Suprapubic skin (tissue), 4 donors: Measurements from ENCODE around the gene RAB44. TPM values are rescaled to one million over a fixed set of nuclear protein-coding genes. Genes with fewer than 3 reads are reported as not detected.

Source experiments
- DNase-seq, 2 donors: peaks; one replicate each; pipeline ENCODE4 v3.0.0-alpha.2; 2019; ENCODE audit warnings: low spot score in 2 of 2
- H3K27ac ChIP-seq: fragments of 200-600 bp; sonication (generic); one replicate; pipeline ENCODE4 v1.5.1; 2019
- H3K27me3 ChIP-seq: fragments of 200-600 bp; sonication (generic); one replicate; pipeline ENCODE4 v1.5.1; 2019
- H3K36me3 ChIP-seq: fragments of 200-600 bp; sonication (generic); one replicate; pipeline ENCODE4 v1.5.1; 2019
- H3K4me1 ChIP-seq: fragments of 200-600 bp; sonication (generic); one replicate; pipeline ENCODE4 v1.5.1; 2019
- H3K4me3 ChIP-seq: fragments of 200-600 bp; sonication (generic); one replicate; pipeline ENCODE4 v1.5.1; 2019; ENCODE audit warnings: mild to moderate bottlenecking
- H3K9me3 ChIP-seq: fragments of 200-600 bp; sonication (generic); one replicate; pipeline ENCODE4 v1.5.1; 2019
- CTCF ChIP-seq, 2 donors: fragments of 200-600 bp in 1 of 2; fragments of 450-650 bp in 1 of 2; sonication (generic) in 1 of 2; IDR thresholded peaks; one replicate each; pipeline ENCODE4 v1.5.1; 2016 to 2019; ENCODE audit warnings: antibody characterized with exemption in 2 of 2, mild to moderate bottlenecking in 1 of 2, moderate library complexity in 1 of 2
- EP300 ChIP-seq: sonication (generic); formaldehyde crosslinking; IDR thresholded peaks from one replicate; pipeline ENCODE4 v1.6.1; 2017; ENCODE audit warnings: antibody characterized with exemption
- POLR2A ChIP-seq, 2 donors: fragments of 450-650 bp; IDR thresholded peaks; one replicate each; pipeline ENCODE4 v1.6.1; 2017; ENCODE audit warnings: antibody characterized with exemption in 2 of 2, mild to moderate bottlenecking in 2 of 2, moderate library complexity in 2 of 2
- POLR2AphosphoS5 ChIP-seq, 3 donors: sonication (generic); formaldehyde crosslinking; IDR thresholded peaks; one replicate each; pipeline ENCODE4 v1.6.1; 2017; ENCODE audit warnings: antibody characterized with exemption in 3 of 3
- WGBS: methylation state at CpG from one replicate; pipeline ENCODE4 v1.1.5; 2018; 5-methylcytosine and 5-hydroxymethylcytosine counted together
- total RNA-seq, 4 donors: library from RNA; depleted of rRNA; stranded (reverse); fragments of >200 nt; gene quantifications; one replicate each; pipeline ENCODE4 v1.1.0, GENCODE V29; 2016

RAB44 gene
- total RNA-seq, 4 donors from 2014 or later = 0.16 to 1.1 (median 0.17) TPM; not detected in 1

GRCh38 chr6:36716476-36717093 is 19.0 kb downstream of the RAB44 start:
- no peaks in the 10 kb centered on the region for H3K36me3 ChIP-seq
- 65% methylated on average over 8 of the region's 8 CpGs for WGBS
- no peak overlapping the region for H3K4me3 ChIP-seq
- TF ChIP-seq CTCF (IDR thresholded peaks at IDR 0.05) (no peak), POLR2AphosphoS5 (IDR thresholded peaks at IDR 0.05) (no peak), EP300 (no peak), POLR2A (IDR thresholded peaks at IDR 0.05) (no peak)
- H3K27me3 ChIP-seq = no peaks in the 10 kb centered on the region
- DNase-seq = peak in 1 of 2 donors; percentile 72
- peaks cover 16% of the 10 kb centered on the region for H3K4me1 ChIP-seq
- H3K9me3 ChIP-seq = no peaks in the 10 kb centered on the region
- H3K27ac ChIP-seq = no peak overlapping the region

- Histone ChIP-seq H3K27me3 (no peaks in the 10 kb centered on the region), H3K36me3 (no peaks in the 10 kb centered on the region), H3K9me3 (no peaks in the 10 kb centered on the region), H3K27ac (no peak overlapping the region), H3K4me3 (no peak overlapping the region), H3K4me1 (peaks cover 16% of the 10 kb centered on the region)
- DNase-seq = peak in 1 of 2 donors; percentile 61
- no peak for TF ChIP-seq EP300
- TF ChIP-seq POLR2A (IDR thresholded peaks at IDR 0.05) = no peak
- no peak for TF ChIP-seq POLR2AphosphoS5 (IDR thresholded peaks at IDR 0.05)
- TF ChIP-seq CTCF (IDR thresholded peaks at IDR 0.05) = no peak
- WGBS = 69% methylated on average over 13 of the region's 13 CpGs
Observed at GRCh38 chr6:36717231-36717825, 19.7 kb downstream of the RAB44 start.

GRCh38 chr6:36717871-36718540 is 20.4 kb downstream of the RAB44 start:
- 79% methylated on average over 3 of the region's 12 CpGs for WGBS
- Histone ChIP-seq H3K4me1 (peaks cover 22% of the 10 kb centered on the region), H3K9me3 (no peaks in the 10 kb centered on the region), H3K27me3 (no peaks in the 10 kb centered on the region), H3K36me3 (no peaks in the 10 kb centered on the region), H3K27ac (no peak overlapping the region), H3K4me3 (no peak overlapping the region)
- TF ChIP-seq EP300 (no peak), CTCF (IDR thresholded peaks at IDR 0.05) (no peak), POLR2A (IDR thresholded peaks at IDR 0.05) (no peak), POLR2AphosphoS5 (IDR thresholded peaks at IDR 0.05) (no peak)
- DNase-seq = peak; percentile 59 to 69

GRCh38 chr6:36718560-36718959 is 20.9 kb downstream of the RAB44 start:
- TF ChIP-seq EP300 = no peak
- no peak for TF ChIP-seq POLR2AphosphoS5 (IDR thresholded peaks at IDR 0.05)
- no peak for TF ChIP-seq POLR2A (IDR thresholded peaks at IDR 0.05)
- no peak for TF ChIP-seq CTCF (IDR thresholded peaks at IDR 0.05)
- Histone ChIP-seq H3K9me3 (no peaks in the 10 kb centered on the region), H3K4me1 (peaks cover 22% of the 10 kb centered on the region), H3K36me3 (no peaks in the 10 kb centered on the region), H3K4me3 (no peak overlapping the region), H3K27ac (no peak overlapping the region), H3K27me3 (no peaks in the 10 kb centered on the region)
- DNase-seq = no peak
- 64% methylated on average over 4 of the region's 5 CpGs for WGBS

GRCh38 chr6:36719126-36719525 is 21.5 kb downstream of the RAB44 start:
- Histone ChIP-seq H3K27me3 (no peaks in the 10 kb centered on the region), H3K4me1 (peaks cover 22% of the 10 kb centered on the region), H3K4me3 (no peak overlapping the region), H3K27ac (no peak overlapping the region), H3K36me3 (no peaks in the 10 kb centered on the region), H3K9me3 (no peaks in the 10 kb centered on the region)
- WGBS = 92% methylated on average over 7 of the region's 7 CpGs
- peak in 1 of 2 donors; percentile 50 for DNase-seq
- TF ChIP-seq CTCF (IDR thresholded peaks at IDR 0.05) = no peak
- TF ChIP-seq POLR2AphosphoS5 (IDR thresholded peaks at IDR 0.05) = no peak
- no peak for TF ChIP-seq POLR2A (IDR thresholded peaks at IDR 0.05)
- TF ChIP-seq EP300 = no peak
